ENCODE measurements around the gene TMEM243. TPM values are rescaled to one million over a fixed set of nuclear protein-coding genes. Genes with fewer than 3 reads are reported as not detected.
"Not testable (repeated sequence)": the region's sequence is repeated elsewhere in the genome, so short reads cannot be mapped to it uniquely, and the experiment has no call there.

TMEM243 gene
- total and polyA plus RNA-seq, 8 donors = 4.3 to 68.8 (median 31.8) TPM

DNA sequence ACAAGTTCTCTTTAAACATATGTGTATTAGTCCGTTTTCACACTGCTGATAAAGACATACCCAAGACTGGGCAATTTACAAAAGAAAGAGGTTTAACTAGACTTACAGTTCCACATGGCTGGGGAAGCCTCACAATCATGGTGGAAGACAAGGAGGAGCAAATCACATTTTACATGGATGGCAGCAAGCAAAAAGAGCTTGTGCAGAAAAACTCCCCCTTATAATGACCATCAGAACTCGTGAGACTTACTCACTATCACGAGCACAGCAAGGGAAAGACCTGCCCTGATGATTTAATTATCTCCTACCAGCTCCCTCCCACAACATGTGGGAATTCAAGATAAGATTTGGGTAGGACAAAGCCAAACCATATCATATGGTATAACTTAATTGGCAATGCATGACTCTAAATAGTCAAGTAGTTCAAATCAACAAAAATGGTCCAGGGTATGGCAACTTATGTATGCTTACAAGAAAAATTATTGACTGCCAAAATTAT lies 34.1 kb upstream of the TMEM243 start:
- TF ChIP-seq POLR2AphosphoS5 (IDR thresholded peaks at IDR 0.05) = no peak
- Histone ChIP-seq H3K27me3 (no peaks in the 10 kb centered on the region), H3K36me3 (no peaks in the 10 kb centered on the region), H3K4me3 (no peak overlapping the region), H3K27ac (no peak overlapping the region), H3K9me3 (no peaks in the 10 kb centered on the region), H3K4me1 (no peaks in the 10 kb centered on the region)
- intact Hi-C loops (cut with DNase I; ENCODE audit: low total_unique reads) = no loop called here
- WGBS, 5 donors = 63 to 77% (median 66%) methylated on average over 3 of the region's 3 CpGs
- DNase-seq = no peak

GRCh38 chr7:87245671-87246070 lies 26.1 kb upstream of the TMEM243 start:
- intact Hi-C loops (cut with DNase I; ENCODE audit: low total_unique reads); H3K36me3 ChIP-seq; H3K4me1 ChIP-seq; H3K27ac ChIP-seq; H3K27me3 ChIP-seq; DNase-seq; H3K4me3 ChIP-seq: not testable (repeated sequence)
- WGBS, 5 donors = 74 to 93% (median 88%) methylated on average over 3 to 5 of the region's 5 CpGs
- peaks cover 4 to 20% (median 10%) of the 10 kb centered on the region in 4 donors for H3K9me3 ChIP-seq

GRCh38 chr7:87238464-87239051 lies 19.0 kb upstream of the TMEM243 start:
- not testable (repeated sequence) for DNase-seq, H3K27me3 ChIP-seq, H3K4me3 ChIP-seq, H3K4me1 ChIP-seq, H3K36me3 ChIP-seq, H3K27ac ChIP-seq, H3K9me3 ChIP-seq
- WGBS, 5 donors = 44 to 79% (median 58%) methylated on average over 8 to 11 of the region's 11 CpGs
- intact Hi-C loops (cut with DNase I; ENCODE audit: low total_unique reads) = loop anchor here (5.0 kb wide), 1 partner anchor 301 kb away; no protein-coding TSS in a partner anchor

DNA sequence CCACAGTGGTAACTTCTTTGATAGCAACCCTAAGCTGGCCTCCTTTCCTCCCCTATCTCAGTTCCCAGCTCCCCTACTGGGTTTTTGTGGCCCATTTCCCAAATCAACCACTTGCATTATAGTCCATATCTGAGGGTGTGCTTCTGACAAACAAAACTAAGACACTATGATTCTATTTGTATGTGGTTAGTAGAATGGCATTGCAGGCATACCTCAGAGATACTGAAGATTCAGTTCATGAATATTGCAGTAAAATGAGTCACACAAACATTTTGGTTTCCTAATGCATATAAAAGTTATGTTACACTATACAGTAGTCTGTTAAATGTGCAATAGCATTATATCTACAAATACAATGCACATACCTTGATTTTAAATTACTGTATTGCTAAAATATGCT lies 15.4 kb upstream of the TMEM243 start:
- Histone ChIP-seq H3K27me3 (no peaks in the 10 kb centered on the region), H3K4me1 (peaks cover 0 to 14% (median 5%) of the 10 kb centered on the region in 4 donors), H3K9me3 (no peaks in the 10 kb centered on the region), H3K36me3 (no peaks in the 10 kb centered on the region), H3K27ac (no peak overlapping the region), H3K4me3 (no peak overlapping the region)
- TF ChIP-seq POLR2A (IDR thresholded peaks at IDR 0.05) (no peak), POLR2AphosphoS5 (IDR thresholded peaks at IDR 0.05) (no peak), EP300 (IDR thresholded peaks at IDR 0.05) (no peak)
- TF ChIP-seq, protein P1, sequence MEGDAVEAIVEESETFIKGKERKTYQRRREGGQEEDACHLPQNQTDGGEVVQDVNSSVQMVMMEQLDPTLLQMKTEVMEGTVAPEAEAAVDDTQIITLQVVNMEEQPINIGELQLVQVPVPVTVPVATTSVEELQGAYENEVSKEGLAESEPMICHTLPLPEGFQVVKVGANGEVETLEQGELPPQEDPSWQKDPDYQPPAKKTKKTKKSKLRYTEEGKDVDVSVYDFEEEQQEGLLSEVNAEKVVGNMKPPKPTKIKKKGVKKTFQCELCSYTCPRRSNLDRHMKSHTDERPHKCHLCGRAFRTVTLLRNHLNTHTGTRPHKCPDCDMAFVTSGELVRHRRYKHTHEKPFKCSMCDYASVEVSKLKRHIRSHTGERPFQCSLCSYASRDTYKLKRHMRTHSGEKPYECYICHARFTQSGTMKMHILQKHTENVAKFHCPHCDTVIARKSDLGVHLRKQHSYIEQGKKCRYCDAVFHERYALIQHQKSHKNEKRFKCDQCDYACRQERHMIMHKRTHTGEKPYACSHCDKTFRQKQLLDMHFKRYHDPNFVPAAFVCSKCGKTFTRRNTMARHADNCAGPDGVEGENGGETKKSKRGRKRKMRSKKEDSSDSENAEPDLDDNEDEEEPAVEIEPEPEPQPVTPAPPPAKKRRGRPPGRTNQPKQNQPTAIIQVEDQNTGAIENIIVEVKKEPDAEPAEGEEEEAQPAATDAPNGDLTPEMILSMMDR (IDR thresholded peaks at IDR 0.05) = no peak
- intact Hi-C loops (cut with DNase I; ENCODE audit: low total_unique reads) = loop anchor here (5.0 kb wide), 1 partner anchor 298 kb away; no protein-coding TSS in a partner anchor
- DNase-seq = no peak

DNA sequence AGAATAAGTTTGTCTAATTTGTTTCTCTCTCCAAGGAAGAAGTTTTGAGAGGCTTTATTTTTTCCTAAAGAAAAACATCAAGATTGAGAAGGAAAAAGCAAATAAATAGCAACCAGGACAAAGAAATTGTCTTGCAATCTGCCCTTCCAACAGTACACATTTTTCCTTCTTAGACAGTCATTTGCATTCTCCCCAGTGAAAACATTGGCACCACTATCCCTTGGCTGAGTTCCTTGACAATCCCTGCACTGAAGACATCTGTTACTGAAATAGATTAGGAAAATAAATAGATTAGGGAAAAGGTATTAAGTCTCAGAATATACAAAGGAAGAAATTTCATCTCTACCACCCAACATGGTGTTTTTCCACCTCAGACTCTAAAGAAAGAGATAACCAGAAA lies 12.2 kb upstream of the TMEM243 start:
- Histone ChIP-seq H3K27ac (no peak overlapping the region), H3K27me3 (no peaks in the 10 kb centered on the region), H3K9me3 (no peaks in the 10 kb centered on the region), H3K4me3 (no peak overlapping the region), H3K36me3 (no peaks in the 10 kb centered on the region), H3K4me1 (peaks cover 0 to 14% (median 5%) of the 10 kb centered on the region in 4 donors)
- TF ChIP-seq, protein P1 (IDR thresholded peaks at IDR 0.05) = no peak
- TF ChIP-seq POLR2AphosphoS5 (IDR thresholded peaks at IDR 0.05) = no peak
- no peak for TF ChIP-seq POLR2A (IDR thresholded peaks at IDR 0.05)
- TF ChIP-seq EP300 (IDR thresholded peaks at IDR 0.05) = no peak
- intact Hi-C loops (cut with DNase I; ENCODE audit: low total_unique reads) = no loop called here
- no peak for DNase-seq

- H3K4me3 ChIP-seq = no peak overlapping the region
- DNase-seq = peak in 1 of 2 donors; percentile 84
- 27 to 51% (median 30%) methylated on average over 7 of the region's 7 CpGs for WGBS, 5 donors
- intact Hi-C loops (cut with DNase I; ENCODE audit: low total_unique reads) = no loop called here
- H3K4me1 ChIP-seq = peaks cover 0 to 14% (median 5%) of the 10 kb centered on the region in 4 donors
- H3K36me3 ChIP-seq = no peaks in the 10 kb centered on the region
- no peak overlapping the region for H3K27ac ChIP-seq
- TF ChIP-seq EP300 (IDR thresholded peaks at IDR 0.05) = no peak
- TF ChIP-seq, protein P1 (IDR thresholded peaks at IDR 0.05) = no peak
- no peak for TF ChIP-seq POLR2A (IDR thresholded peaks at IDR 0.05)
- no peak for TF ChIP-seq POLR2AphosphoS5 (IDR thresholded peaks at IDR 0.05)
- H3K9me3 ChIP-seq = no peaks in the 10 kb centered on the region
- no peaks in the 10 kb centered on the region for H3K27me3 ChIP-seq
Observed at GRCh38 chr7:87231258-87231657, 11.7 kb upstream of the TMEM243 start.

All from stomach (tissue), 9 donors.